GM18861 (cell line): ENCODE data around the gene SCN4A.
"Not testable (repeated sequence)": the region's sequence is repeated elsewhere in the genome, so short reads cannot be mapped to it uniquely, and the experiment has no call there.

ENCODE experiments used
- ATAC-seq: cut with Tn5 transposase; IDR thresholded peaks from one replicate; pipeline ENCODE4 v1.9.1; 2021; ENCODE audit not compliant: unreplicated experiment

SCN4A gene

DNA sequence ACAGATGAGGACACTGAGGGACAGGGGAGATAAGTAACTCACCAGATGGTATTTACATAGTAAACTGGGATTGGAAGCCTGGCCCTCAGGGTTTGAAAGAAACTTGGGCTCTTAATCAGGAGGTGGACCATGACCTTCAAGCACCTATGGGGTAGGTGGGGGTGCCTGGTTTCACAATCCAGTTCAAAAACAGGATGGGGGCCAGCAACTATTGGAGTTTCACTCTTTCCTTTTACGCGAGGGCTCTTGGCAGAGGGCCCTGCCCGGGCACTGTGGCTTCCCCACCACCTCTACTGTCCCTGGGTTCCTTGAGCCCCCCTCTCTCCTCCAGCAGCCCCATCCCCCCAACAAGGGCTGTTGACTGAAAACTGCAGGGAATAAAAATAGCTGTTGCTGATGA is 14.1 kb upstream of the SCN4A start:
- no peak for ATAC-seq

DNA sequence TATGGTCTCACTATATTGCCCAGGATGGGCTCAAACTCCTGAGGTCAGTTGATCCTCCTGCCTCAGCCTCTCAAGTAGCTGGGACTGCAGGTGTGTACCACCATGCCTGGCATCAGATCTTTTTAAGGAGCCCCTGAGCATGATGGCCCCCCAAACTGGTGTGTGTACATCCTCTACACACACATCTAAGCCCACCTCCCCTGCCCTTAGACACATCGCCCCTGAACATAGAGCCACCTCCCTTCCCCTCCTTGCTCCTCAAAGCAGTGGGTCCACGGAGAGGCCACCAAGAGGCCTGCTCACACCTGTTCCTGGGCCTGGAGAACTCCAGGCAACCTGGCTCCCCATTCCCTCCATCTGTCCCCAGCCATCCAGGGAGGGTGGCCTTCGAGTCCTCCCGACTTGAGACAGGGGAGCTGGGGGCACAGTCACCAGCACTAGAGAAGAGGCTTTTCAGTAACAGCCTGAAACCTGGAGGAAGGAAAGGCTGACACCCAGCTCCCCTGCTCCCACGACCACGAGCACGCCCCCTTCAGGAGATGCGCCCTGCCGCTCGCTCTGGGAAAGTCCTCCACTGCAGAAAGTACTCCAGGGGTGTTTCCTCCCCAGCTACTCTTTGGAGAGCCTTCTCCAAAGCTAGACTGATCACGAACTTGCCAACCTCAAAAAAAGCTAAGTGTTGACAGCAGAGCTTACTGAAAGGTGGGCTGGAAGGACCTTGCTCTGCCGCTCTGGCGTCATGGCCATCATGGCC is 12.8 kb upstream of the SCN4A start:
- no peak for ATAC-seq

- no peak for ATAC-seq
These were observed 12.1 kb upstream of the SCN4A start for GRCh38 chr17:63984651-63985386.

- ATAC-seq: no peak
These were observed 11.5 kb upstream of the SCN4A start for GRCh38 chr17:63984236-63984635.

DNA sequence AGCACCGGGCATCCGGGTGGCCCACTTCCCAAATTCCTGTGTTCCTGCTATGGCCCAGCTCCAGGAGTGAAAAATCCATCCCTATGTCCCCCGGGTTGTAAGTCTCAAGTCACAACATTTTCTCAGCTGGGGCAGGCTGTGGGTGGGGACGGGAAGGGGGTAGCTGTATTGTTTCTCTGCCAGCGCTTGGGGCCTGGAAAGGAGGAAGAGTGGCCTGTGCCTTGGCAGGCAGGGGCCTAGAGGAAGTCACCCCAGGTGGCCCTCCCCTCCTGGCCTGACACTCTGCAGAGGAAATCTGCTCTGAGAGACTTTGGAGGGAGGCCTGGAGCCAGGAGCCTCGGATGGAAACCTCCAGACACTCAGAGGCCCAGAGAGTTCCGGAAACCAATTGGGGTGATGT is 10.6 kb upstream of the SCN4A start:
- no peak for ATAC-seq

- not testable (repeated sequence) for ATAC-seq
These were observed 9.9 kb upstream of the SCN4A start for GRCh38 chr17:63982641-63983040.

- ATAC-seq: no peak
These were observed 5.8 kb upstream of the SCN4A start for GRCh38 chr17:63978272-63979200.

GRCh38 chr17:63976702-63977101 is 4.0 kb upstream of the SCN4A start:
- no peak for ATAC-seq

DNA sequence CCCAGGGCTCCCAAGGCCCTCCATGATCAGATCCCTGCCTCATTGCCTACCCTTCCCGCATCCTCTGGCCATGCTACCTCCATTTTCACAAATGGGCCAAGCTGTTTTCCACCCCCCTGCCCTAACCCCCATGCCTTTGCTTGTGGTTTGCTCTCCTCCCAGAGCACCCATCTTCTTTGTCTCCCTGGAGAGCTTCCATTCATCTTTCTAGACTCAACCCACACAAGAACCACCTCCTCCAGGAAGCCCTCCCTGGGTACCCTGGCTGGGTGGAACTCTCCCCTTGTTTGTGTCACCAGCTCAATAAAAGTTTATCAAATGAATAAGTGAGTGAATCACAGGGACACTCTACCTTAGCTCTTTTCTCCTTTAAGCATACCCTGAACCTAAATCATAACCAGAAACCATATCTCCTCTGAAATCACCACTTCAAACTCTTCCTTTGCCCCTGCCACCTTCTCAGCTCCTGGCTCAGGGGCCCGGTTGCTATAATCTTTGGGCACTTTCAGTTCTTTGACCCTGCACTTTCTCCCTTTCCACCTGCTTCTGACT is 2.9 kb upstream of the SCN4A start:
- no peak for ATAC-seq

DNA sequence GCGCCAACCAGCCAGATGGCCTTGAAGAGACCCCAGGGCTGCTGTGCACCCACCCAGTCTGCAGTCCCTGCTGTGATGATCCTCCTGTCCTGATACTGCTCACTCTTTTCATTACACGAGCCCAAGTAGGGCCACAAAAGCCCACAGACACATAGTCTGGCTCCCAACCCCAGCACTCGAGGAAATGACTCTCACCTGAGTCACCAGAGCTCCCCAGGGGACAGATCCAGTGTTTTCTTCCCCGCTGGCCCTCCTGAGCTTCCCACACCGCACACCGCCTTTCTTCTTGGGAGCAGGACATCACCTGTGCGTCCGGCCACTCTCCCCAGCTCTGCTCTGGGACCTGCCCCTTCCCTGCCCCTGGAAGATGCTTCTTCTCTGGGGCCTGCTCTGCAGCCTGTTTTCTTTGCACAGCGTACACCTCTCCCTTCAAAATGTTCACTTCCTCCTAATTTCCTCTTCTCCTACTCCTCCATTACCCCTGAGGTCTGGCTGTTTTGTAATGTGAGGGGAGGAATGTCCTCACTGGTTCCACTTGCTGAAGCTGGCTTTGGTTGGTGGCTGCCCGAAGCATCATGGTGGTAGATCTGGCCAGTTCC is 2.0 kb upstream of the SCN4A start:
- ATAC-seq: no peak

- ATAC-seq: no peak
These were observed 1.3 kb upstream of the SCN4A start for GRCh38 chr17:63973930-63974593.

DNA sequence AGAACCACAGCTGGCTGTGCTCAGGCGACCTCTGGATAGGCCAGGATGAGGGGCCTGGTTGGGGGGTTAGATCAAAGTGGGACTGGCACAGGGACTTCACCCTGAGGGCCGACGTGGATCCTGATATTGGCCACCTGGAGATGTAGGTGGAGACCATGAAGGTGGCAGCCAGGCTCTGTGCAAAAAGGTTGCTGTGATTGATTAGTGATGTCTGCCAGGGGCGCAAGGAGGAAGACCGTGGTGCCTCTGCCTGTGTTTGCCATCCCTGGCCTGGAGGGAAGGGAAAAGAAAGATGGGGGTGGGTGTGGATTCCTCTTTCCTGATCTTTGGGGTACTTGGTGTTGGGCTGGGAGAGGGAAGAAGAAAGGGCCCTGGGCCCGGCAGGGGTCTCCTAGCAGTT is 529 bp upstream of the SCN4A start:
- no peak for ATAC-seq

DNA sequence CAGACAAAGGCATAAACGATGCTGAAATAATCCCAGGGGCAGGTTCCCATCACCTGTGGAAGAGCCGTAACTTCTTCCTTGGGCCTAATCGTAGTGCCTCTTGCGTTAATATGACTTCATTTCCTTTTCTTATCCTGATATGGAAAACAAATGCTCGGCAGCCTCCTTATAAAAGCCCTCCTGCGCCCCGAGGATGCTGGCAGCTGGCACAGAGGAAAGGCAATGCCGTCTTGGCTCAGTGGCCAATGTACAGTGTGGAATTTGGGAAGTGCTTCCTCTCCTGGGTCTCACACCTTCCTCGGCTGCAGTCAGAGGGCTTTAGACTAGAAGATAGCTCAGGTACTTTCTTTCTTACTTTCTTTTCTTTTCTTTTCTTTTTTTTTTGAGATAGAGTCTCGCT is 3.4 kb downstream of the SCN4A start:
- no peak for ATAC-seq

DNA sequence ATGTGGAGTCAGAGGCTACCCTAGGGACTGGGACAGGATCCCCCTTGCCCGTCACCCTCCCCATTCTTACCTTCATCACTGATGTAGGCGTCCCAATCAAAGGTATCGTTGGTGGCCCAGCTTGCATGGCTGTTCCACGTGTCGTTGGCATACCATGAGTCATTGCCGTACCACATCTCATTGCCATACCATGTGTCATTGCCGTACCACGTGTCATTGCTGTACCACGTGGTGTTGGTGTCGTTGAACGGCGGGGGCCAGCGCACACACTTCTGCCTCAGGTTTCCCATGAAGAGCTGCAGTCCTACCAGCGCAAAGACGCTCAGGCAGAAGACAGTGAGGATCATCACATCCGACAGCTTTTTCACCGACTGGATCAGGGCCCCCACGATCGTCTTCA is 4.8 kb downstream of the SCN4A start:
- no peak for ATAC-seq

DNA sequence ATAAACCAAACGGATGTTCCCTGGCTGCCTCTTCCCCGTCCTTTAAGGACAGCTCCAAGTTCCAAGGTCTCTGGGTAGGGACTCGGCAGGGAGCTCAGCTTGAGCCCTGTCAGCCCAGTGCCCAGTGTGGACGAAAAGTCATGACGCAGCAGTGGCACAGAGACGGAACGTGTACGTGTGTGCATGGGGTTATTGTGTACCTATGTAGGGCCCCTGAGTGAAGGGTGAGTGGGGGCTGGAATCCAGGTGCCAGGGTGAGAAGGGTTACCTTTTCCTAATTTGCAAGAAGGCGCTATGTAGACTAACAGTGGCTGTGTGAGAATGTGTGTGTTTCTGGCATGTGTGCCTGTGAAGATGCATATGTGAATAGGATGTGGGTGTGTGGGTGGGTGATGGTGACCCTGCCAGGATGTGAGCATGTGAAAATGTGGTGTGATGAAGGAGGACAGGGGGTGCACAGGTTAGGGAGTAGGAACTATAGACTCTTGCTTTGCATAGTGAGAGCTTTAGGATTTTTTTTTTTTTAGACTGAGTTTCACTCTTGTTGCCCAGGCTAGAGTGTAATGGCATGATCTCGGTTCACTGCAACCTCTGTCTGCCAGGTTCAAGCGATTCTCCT is 6.0 kb downstream of the SCN4A start:
- ATAC-seq: peak; percentile 46

GRCh38 chr17:63963123-63963522 is 9.6 kb downstream of the SCN4A start:
- no peak for ATAC-seq

- ATAC-seq: no peak
These were observed 10.4 kb downstream of the SCN4A start for GRCh38 chr17:63962298-63962744.

GRCh38 chr17:63961355-63962212 is 11.1 kb downstream of the SCN4A start:
- no peak for ATAC-seq

DNA sequence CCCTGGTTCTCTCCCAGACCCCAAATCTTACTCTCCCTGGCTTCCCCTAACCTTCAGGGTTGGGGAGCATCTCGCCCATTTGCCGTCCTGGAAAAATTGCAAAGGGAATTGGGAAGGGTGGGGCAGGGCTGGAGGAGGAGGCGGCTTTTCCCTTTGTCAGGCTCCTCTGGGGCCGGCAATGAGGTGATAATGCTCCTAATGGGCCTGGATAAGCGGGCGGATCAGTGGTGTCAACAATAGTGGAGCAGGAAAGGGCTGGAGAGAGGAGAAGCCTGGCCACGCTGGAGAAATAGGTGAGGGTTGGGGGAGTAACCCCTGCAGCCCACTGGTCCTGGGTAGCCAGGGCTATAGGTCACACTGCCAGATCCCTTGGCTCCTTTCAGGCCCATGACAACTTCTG is 12.3 kb downstream of the SCN4A start:
- no peak for ATAC-seq
